H9 (cell line): ENCODE results near the gene NLRP12. TPM values are rescaled to one million over a fixed set of nuclear protein-coding genes. Genes with fewer than 3 reads are reported as not detected.

ENCODE experiments used
- DNase-seq: peaks from one replicate; pipeline ENCODE4 v3.0.0-alpha.2; 2017
- H2AFZ ChIP-seq: one replicate; pipeline ENCODE4 v1.6.1; 2013; ENCODE audit warnings: mild to moderate bottlenecking, low read length, control low read depth, moderate library complexity
- H2AK5ac ChIP-seq: 2 replicates; pipeline ENCODE4 v1.6.1; 2013; ENCODE audit warnings: low read length, control low read depth, mixed read lengths; ENCODE audit not compliant: insufficient read length
- H2BK120ac ChIP-seq: one replicate; pipeline ENCODE4 v1.6.1; 2013; ENCODE audit warnings: low read depth, mild to moderate bottlenecking, low read length, control low read depth, inconsistent platforms; ENCODE audit not compliant: poor library complexity, severe bottlenecking
- H2BK12ac ChIP-seq: 2 replicates; pipeline ENCODE4 v1.6.1; 2013; ENCODE audit warnings: low read length, control low read depth, mixed read lengths, low read depth; ENCODE audit not compliant: insufficient read length
- H2BK15ac ChIP-seq: 2 replicates; pipeline ENCODE4 v1.6.1; 2013; ENCODE audit warnings: low read depth, low read length, control low read depth
- H2BK20ac ChIP-seq: one replicate; pipeline ENCODE4 v1.6.1; 2013; ENCODE audit warnings: low read depth, mild to moderate bottlenecking, low read length, control low read depth, inconsistent platforms; ENCODE audit not compliant: poor library complexity, severe bottlenecking
- H2BK5ac ChIP-seq: 2 replicates; pipeline ENCODE4 v1.6.1; 2013; ENCODE audit warnings: low read length, control low read depth, mixed read lengths; ENCODE audit not compliant: insufficient read length
- H3K14ac ChIP-seq: 2 replicates; pipeline ENCODE4 v1.6.1; 2013; ENCODE audit warnings: low read length, control low read depth; ENCODE audit not compliant: insufficient read depth
- H3K18ac ChIP-seq: 2 replicates; pipeline ENCODE4 v1.6.1; 2013; ENCODE audit warnings: low read depth, mild to moderate bottlenecking, mixed read lengths, low read length, control low read depth; ENCODE audit not compliant: insufficient read length
- H3K23ac ChIP-seq: 2 replicates; pipeline ENCODE4 v1.6.1; 2013; ENCODE audit warnings: low read length, control low read depth, mixed read lengths, low read depth; ENCODE audit not compliant: insufficient read length
- H3K23me2 ChIP-seq: 2 replicates; pipeline ENCODE4 v1.6.1; 2013; ENCODE audit warnings: low read depth, mild to moderate bottlenecking, mixed read lengths, low read length, control low read depth; ENCODE audit not compliant: insufficient read length, poor library complexity, severe bottlenecking
- H3K27ac ChIP-seq: 2 replicates; pipeline ENCODE4 v1.5.1; 2013; ENCODE audit warnings: low read length, control low read depth, mixed read lengths, low read depth; ENCODE audit not compliant: insufficient read length
- H3K27me3 ChIP-seq: 2 replicates; pipeline ENCODE4 v1.6.1; 2013; ENCODE audit warnings: low read length, control low read depth, inconsistent platforms; ENCODE audit not compliant: insufficient read depth
- H3K4ac ChIP-seq: 2 replicates; pipeline ENCODE4 v1.6.1; 2013; ENCODE audit warnings: low read depth, mild to moderate bottlenecking, control low read depth, inconsistent platforms, low read length, moderate library complexity
- H3K4me1 ChIP-seq: 2 replicates; pipeline ENCODE4 v1.6.1; 2013; ENCODE audit warnings: low read length, control low read depth, inconsistent platforms; ENCODE audit not compliant: insufficient read depth
- H3K4me2 ChIP-seq: 2 replicates; pipeline ENCODE4 v1.6.1; 2013; ENCODE audit warnings: low read length, control low read depth, mixed read lengths; ENCODE audit not compliant: insufficient read length, insufficient read depth
- H3K56ac ChIP-seq: 2 replicates; pipeline ENCODE4 v1.6.1; 2013; ENCODE audit warnings: low read depth, mild to moderate bottlenecking, mixed read lengths, low read length, control low read depth; ENCODE audit not compliant: insufficient read length
- H3K79me1 ChIP-seq: 2 replicates; pipeline ENCODE4 v1.6.1; 2013; ENCODE audit warnings: low read depth, mild to moderate bottlenecking, moderate library complexity, low read length, control low read depth, inconsistent platforms; ENCODE audit not compliant: insufficient read depth, poor library complexity, severe bottlenecking
- H3K79me2 ChIP-seq: 2 replicates; pipeline ENCODE4 v1.6.1; 2013; ENCODE audit warnings: low read length, control low read depth, inconsistent platforms; ENCODE audit not compliant: insufficient read depth
- H3K9ac ChIP-seq: 2 replicates; pipeline ENCODE4 v1.6.1; 2013; ENCODE audit warnings: low read length, control low read depth, mixed read lengths; ENCODE audit not compliant: insufficient read length; ENCODE audit errors: extremely low read depth
- H3K9me3 ChIP-seq: one replicate; pipeline ENCODE4 v1.6.1; 2013; ENCODE audit warnings: low read depth, low read length, inconsistent platforms; ENCODE audit not compliant: control insufficient read depth
- H3T11ph ChIP-seq: one replicate; pipeline ENCODE4 v1.6.1; 2013; ENCODE audit warnings: mild to moderate bottlenecking, low read length, control low read depth, inconsistent platforms
- H4K20me1 ChIP-seq: one replicate; pipeline ENCODE4 v1.6.1; 2013; ENCODE audit not compliant: control insufficient read depth, insufficient read length, insufficient read depth
- H4K5ac ChIP-seq: 2 replicates; pipeline ENCODE4 v1.6.1; 2013; ENCODE audit warnings: low read depth, mild to moderate bottlenecking, mixed read lengths, low read length, control low read depth; ENCODE audit not compliant: insufficient read length
- H4K8ac ChIP-seq: replicated peaks from 2 replicates; pipeline ENCODE4 v1.6.1; 2013; ENCODE audit warnings: low read length, control low read depth, mixed read lengths, low read depth; ENCODE audit not compliant: insufficient read length
- H4K91ac ChIP-seq: 2 replicates; pipeline ENCODE4 v1.6.1; 2013; ENCODE audit warnings: low read depth, mild to moderate bottlenecking, moderate library complexity, mixed read lengths, low read length, control low read depth; ENCODE audit not compliant: insufficient read length
- H3K27ac Mint-ChIP-seq, 3 experiments: 2 replicates in 2 of 3; 3 replicates in 1 of 3; pipeline ENCODE4 v1.8.0; 2020 to 2021; ENCODE audit warnings: mixed read lengths in 3 of 3, mild to moderate bottlenecking in 1 of 3, moderate library complexity in 1 of 3
- H3K27me3 Mint-ChIP-seq: 2 replicates; pipeline ENCODE4 v1.8.0; 2021; ENCODE audit warnings: low read depth, mild to moderate bottlenecking, moderate library complexity, mixed read lengths
- H3K36me3 Mint-ChIP-seq, 3 experiments: 2 replicates in 2 of 3; 3 replicates in 1 of 3; pipeline ENCODE4 v1.8.0; 2020 to 2021; ENCODE audit warnings: low read depth in 3 of 3, mixed read lengths in 3 of 3; ENCODE audit not compliant: insufficient read depth in 1 of 3
- H3K4me1 Mint-ChIP-seq, 2 experiments: 2 replicates each; pipeline ENCODE4 v1.8.0; 2020; ENCODE audit warnings: mixed read lengths in 2 of 2
- H3K4me3 Mint-ChIP-seq, 2 experiments: 2 replicates in 1 of 2; 3 replicates in 1 of 2; pipeline ENCODE4 v1.8.0; 2020 to 2021; ENCODE audit warnings: mild to moderate bottlenecking in 2 of 2, mixed read lengths in 2 of 2, moderate library complexity in 1 of 2
- H3K9me3 Mint-ChIP-seq, 2 experiments: 2 replicates in 1 of 2; 3 replicates in 1 of 2; pipeline ENCODE4 v1.8.0; 2020; ENCODE audit warnings: mild to moderate bottlenecking in 2 of 2, mixed read lengths in 2 of 2, moderate library complexity in 1 of 2
- CTCF ChIP-seq: fragments of 200-600 bp; sonication (generic); conservative IDR thresholded peaks from 3 replicates; pipeline ENCODE4 v1.8.0; 2021; ENCODE audit warnings: antibody characterized with exemption, mild to moderate bottlenecking
- whole genome bisulfite sequencing: extraction: QIAGEN DNeasy Blood & Tissue Kit; methylation state at CpG from one replicate; pipeline ENCODE4 v1.1.7; 2013; ENCODE audit warnings: missing lambda C conversion rate, low lambda C conversion rate, mixed read lengths; ENCODE audit not compliant: insufficient read length; ENCODE audit errors: extremely low coverage; 5-methylcytosine and 5-hydroxymethylcytosine counted together
- total RNA-seq: library from RNA; stranded (reverse); gene quantifications from 2 replicates; pipeline ENCODE4 v1.2.1, GENCODE V29; 2021

The NLRP12 gene
- total RNA-seq, 1 experiment from 2014 or later = 4.0 TPM

- Mint-ChIP-seq H3K4me3 (no peak overlapping the region), H3K4me1 (peaks cover 10 to 13% of the 10 kb centered on the region in 2 experiments), H3K27ac (peak overlapping the region; percentile 9 to 90 (median 64); a peak in 5 of 7 replicates), H3K27me3 (no peaks in the 10 kb centered on the region; the same call in none of the 2 replicates), H3K36me3 (peaks cover 0 to 3% (median 0%) of the 10 kb centered on the region in 3 experiments; a peak in 2 of 7 replicates), H3K9me3 (no peaks in the 10 kb centered on the region; a peak in 1 of 5 replicates)
- Histone ChIP-seq H3K27ac (no peak overlapping the region), H2BK5ac (no peak overlapping the region), H3T11ph (no peak overlapping the region), H2BK120ac (no peak overlapping the region), H3K4ac (no peak overlapping the region), H4K20me1 (no peaks in the 10 kb centered on the region), H2AK5ac (no peak overlapping the region), H3K4me2 (no peak overlapping the region), H3K4me1 (no peaks in the 10 kb centered on the region), H2BK12ac (peak overlapping the region; percentile 85), H2BK20ac (no peak overlapping the region), H3K79me1 (no peaks in the 10 kb centered on the region), H4K8ac (peak overlapping the region; percentile 74), H3K23me2 (no peaks in the 10 kb centered on the region), H3K56ac (no peak overlapping the region), H2AFZ (no peak overlapping the region), H3K79me2 (no peaks in the 10 kb centered on the region), H3K27me3 (no peaks in the 10 kb centered on the region), H3K23ac (no peak overlapping the region), H2BK15ac (no peak overlapping the region), H3K9ac (no peak overlapping the region), H3K14ac (peak overlapping the region; percentile 76; the same call in 1 of the 2 replicates), H3K9me3 (no peaks in the 10 kb centered on the region), H3K18ac (peak overlapping the region; percentile 73), H4K91ac (no peak overlapping the region), H4K5ac (no peak overlapping the region)
- TF ChIP-seq CTCF = no peak
- DNase-seq = no peak
- WGBS = no CpG with 5 or more reads among the region's 12 CpGs
Measured at GRCh38 chr19:53823380-53824120, 564 bp downstream of the NLRP12 start.
